ENCODE results near the gene PLCXD1. TPM values are rescaled to one million over a fixed set of nuclear protein-coding genes. Genes with fewer than 3 reads are reported as not detected.

PLCXD1 gene
- total and polyA plus RNA-seq, 2 experiments from 2014 or later = 48.7 to 112 TPM

GRCh38 chrX:292900-293897 is 12.0 kb downstream of the PLCXD1 start (continued):
- TF ChIP-seq, protein P1, sequence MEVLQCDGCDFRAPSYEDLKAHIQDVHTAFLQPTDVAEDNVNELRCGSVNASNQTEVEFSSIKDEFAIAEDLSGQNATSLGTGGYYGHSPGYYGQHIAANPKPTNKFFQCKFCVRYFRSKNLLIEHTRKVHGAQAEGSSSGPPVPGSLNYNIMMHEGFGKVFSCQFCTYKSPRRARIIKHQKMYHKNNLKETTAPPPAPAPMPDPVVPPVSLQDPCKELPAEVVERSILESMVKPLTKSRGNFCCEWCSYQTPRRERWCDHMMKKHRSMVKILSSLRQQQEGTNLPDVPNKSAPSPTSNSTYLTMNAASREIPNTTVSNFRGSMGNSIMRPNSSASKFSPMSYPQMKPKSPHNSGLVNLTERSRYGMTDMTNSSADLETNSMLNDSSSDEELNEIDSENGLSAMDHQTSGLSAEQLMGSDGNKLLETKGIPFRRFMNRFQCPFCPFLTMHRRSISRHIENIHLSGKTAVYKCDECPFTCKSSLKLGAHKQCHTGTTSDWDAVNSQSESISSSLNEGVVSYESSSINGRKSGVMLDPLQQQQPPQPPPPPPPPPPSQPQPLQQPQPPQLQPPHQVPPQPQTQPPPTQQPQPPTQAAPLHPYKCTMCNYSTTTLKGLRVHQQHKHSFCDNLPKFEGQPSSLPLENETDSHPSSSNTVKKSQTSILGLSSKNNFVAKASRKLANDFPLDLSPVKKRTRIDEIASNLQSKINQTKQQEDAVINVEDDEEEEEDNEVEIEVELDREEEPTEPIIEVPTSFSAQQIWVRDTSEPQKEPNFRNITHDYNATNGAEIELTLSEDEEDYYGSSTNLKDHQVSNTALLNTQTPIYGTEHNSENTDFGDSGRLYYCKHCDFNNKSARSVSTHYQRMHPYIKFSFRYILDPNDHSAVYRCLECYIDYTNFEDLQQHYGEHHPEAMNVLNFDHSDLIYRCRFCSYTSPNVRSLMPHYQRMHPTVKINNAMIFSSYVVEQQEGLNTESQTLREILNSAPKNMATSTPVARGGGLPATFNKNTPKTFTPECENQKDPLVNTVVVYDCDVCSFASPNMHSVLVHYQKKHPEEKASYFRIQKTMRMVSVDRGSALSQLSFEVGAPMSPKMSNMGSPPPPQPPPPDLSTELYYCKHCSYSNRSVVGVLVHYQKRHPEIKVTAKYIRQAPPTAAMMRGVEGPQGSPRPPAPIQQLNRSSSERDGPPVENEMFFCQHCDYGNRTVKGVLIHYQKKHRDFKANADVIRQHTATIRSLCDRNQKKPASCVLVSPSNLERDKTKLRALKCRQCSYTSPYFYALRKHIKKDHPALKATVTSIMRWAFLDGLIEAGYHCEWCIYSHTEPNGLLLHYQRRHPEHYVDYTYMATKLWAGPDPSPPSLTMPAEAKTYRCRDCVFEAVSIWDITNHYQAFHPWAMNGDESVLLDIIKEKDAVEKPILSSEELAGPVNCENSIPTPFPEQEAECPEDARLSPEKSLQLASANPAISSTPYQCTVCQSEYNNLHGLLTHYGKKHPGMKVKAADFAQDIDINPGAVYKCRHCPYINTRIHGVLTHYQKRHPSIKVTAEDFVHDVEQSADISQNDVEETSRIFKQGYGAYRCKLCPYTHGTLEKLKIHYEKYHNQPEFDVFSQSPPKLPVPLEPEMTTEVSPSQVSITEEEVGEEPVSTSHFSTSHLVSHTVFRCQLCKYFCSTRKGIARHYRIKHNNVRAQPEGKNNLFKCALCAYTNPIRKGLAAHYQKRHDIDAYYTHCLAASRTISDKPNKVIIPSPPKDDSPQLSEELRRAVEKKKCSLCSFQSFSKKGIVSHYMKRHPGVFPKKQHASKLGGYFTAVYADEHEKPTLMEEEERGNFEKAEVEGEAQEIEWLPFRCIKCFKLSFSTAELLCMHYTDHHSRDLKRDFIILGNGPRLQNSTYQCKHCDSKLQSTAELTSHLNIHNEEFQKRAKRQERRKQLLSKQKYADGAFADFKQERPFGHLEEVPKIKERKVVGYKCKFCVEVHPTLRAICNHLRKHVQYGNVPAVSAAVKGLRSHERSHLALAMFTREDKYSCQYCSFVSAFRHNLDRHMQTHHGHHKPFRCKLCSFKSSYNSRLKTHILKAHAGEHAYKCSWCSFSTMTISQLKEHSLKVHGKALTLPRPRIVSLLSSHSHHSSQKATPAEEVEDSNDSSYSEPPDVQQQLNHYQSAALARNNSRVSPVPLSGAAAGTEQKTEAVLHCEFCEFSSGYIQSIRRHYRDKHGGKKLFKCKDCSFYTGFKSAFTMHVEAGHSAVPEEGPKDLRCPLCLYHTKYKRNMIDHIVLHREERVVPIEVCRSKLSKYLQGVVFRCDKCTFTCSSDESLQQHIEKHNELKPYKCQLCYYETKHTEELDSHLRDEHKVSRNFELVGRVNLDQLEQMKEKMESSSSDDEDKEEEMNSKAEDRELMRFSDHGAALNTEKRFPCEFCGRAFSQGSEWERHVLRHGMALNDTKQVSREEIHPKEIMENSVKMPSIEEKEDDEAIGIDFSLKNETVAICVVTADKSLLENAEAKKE (CRISPR knock-in tag; IDR thresholded peaks at IDR 0.05) = no peak
- TF ChIP-seq POLR2AphosphoS5 (IDR thresholded peaks at IDR 0.05; ENCODE audit: low read depth) = no peak
- TF ChIP-seq, protein P2, sequence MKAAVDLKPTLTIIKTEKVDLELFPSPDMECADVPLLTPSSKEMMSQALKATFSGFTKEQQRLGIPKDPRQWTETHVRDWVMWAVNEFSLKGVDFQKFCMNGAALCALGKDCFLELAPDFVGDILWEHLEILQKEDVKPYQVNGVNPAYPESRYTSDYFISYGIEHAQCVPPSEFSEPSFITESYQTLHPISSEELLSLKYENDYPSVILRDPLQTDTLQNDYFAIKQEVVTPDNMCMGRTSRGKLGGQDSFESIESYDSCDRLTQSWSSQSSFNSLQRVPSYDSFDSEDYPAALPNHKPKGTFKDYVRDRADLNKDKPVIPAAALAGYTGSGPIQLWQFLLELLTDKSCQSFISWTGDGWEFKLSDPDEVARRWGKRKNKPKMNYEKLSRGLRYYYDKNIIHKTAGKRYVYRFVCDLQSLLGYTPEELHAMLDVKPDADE (IDR thresholded peaks at IDR 0.05) = no peak

- Mint-ChIP-seq H3K36me3 (ENCODE audit: low read depth) (peaks cover 81% of the 10 kb centered on the region), H3K4me3 (no peak overlapping the region), H3K4me1 (no peaks in the 10 kb centered on the region), H3K27me3 (ENCODE audit: insufficient read depth, low read depth, poor library complexity) (peaks cover 6% of the 10 kb centered on the region), H3K27ac (no peak overlapping the region), H3K9me3 (peaks cover 3% of the 10 kb centered on the region; the same call in 1 of the 3 replicates)
- Histone ChIP-seq H3K27ac (ENCODE audit: low read depth) (no peak overlapping the region), H3F3A (replicated peaks; ENCODE audit: low read depth) (peaks cover 23% of the 10 kb centered on the region), H3K4me3 (no peak overlapping the region), H3K4me2 (no peak overlapping the region), H3K79me2 (replicated peaks; ENCODE audit: insufficient read depth) (peaks cover 2% of the 10 kb centered on the region; the same call in 1 of the 2 replicates), H2AFZ (no peak overlapping the region), H3K36me3 (ENCODE audit: insufficient read depth) (peaks cover 64% of the 10 kb centered on the region), H3K4me1 (ENCODE audit: insufficient read depth) (no peaks in the 10 kb centered on the region), H3K9me2 (ENCODE audit: insufficient read depth) (0 out of 2 replicates have a peak, but pooled peaks cover 3% of the 10 kb centered on the region), H3K27me3 (ENCODE audit: insufficient read depth) (no peaks in the 10 kb centered on the region), H4K20me1 (replicated peaks; ENCODE audit: insufficient read depth) (peaks cover 22% of the 10 kb centered on the region)
- ATAC-seq = no peak; the same call in 2 of the 3 replicates
- DNase-seq (ENCODE audit: low spot score) = no peak
- no peak for TF ChIP-seq STAT1 (IDR thresholded peaks at IDR 0.05; ENCODE audit: unreplicated experiment)
- TF ChIP-seq ZNF114 (CRISPR knock-in tag; IDR thresholded peaks at IDR 0.05) = no peak
- TF ChIP-seq, protein P2 (IDR thresholded peaks at IDR 0.05) = no peak
- no peak for TF ChIP-seq EZH2phosphoT487 (IDR thresholded peaks at IDR 0.05; ENCODE audit: unreplicated experiment)
- TF ChIP-seq ZNF331 (CRISPR knock-in tag; IDR thresholded peaks at IDR 0.05; ENCODE audit: low read depth) = no peak
Measured at GRCh38 chrX:295136-295535, 14.0 kb downstream of the PLCXD1 start.
